Iris pigment epithelial cell (primary cell): Measurements from ENCODE around the gene CSTPP1.
A peak's percentile ranks its signal among the peaks of the same experiment; 100 is the strongest.
"Not testable (repeated sequence)": the region's sequence is repeated elsewhere in the genome, so short reads cannot be mapped to it uniquely, and the experiment has no call there.

Experiments used
- DNase-seq: peaks from one replicate; pipeline ENCODE4 v3.0.0-alpha.2; 2011; ENCODE audit warnings: low read depth

CSTPP1 gene

GRCh38 chr11:47099918-47100315 is 163.4 kb downstream of the CSTPP1 start:
- no peak for DNase-seq

GRCh38 chr11:47101406-47101805 is 164.8 kb downstream of the CSTPP1 start:
- DNase-seq = no peak

- DNase-seq = peak; percentile 27
Observed at GRCh38 chr11:47104261-47104950, 167.8 kb downstream of the CSTPP1 start.

- no peak for DNase-seq
Observed at GRCh38 chr11:47105541-47105940, 169.0 kb downstream of the CSTPP1 start.

GRCh38 chr11:47105974-47106373 is 169.4 kb downstream of the CSTPP1 start:
- DNase-seq = no peak

GRCh38 chr11:47106798-47107411 is 170.3 kb downstream of the CSTPP1 start:
- no peak for DNase-seq

GRCh38 chr11:47107744-47108143 is 171.2 kb downstream of the CSTPP1 start:
- no peak for DNase-seq

- DNase-seq = no peak
Observed at GRCh38 chr11:47108214-47108613, 171.7 kb downstream of the CSTPP1 start.

GRCh38 chr11:47109051-47109726 is 172.6 kb downstream of the CSTPP1 start:
- DNase-seq = no peak

- DNase-seq = no peak
Observed at GRCh38 chr11:47109727-47110246, 173.2 kb downstream of the CSTPP1 start.

GRCh38 chr11:47111318-47111804 is 174.8 kb downstream of the CSTPP1 start:
- no peak for DNase-seq

- DNase-seq = not testable (repeated sequence)
Observed at GRCh38 chr11:47112941-47113340, 176.4 kb downstream of the CSTPP1 start.

GRCh38 chr11:47118958-47119688 is 182.6 kb downstream of the CSTPP1 start:
- not testable (repeated sequence) for DNase-seq

- no peak for DNase-seq
Observed at GRCh38 chr11:47121056-47121455, 184.5 kb downstream of the CSTPP1 start.

- no peak for DNase-seq
Observed at GRCh38 chr11:47121731-47122130, 185.2 kb downstream of the CSTPP1 start.

- no peak for DNase-seq
Observed at GRCh38 chr11:47123094-47123493, 186.5 kb downstream of the CSTPP1 start.

- DNase-seq = no peak
Observed at GRCh38 chr11:47124675-47125074, 188.1 kb downstream of the CSTPP1 start.

GRCh38 chr11:47125083-47125482 is 188.5 kb downstream of the CSTPP1 start:
- no peak for DNase-seq

- no peak for DNase-seq
Observed at GRCh38 chr11:47127213-47127612, 190.7 kb downstream of the CSTPP1 start.

GRCh38 chr11:47130543-47130942 is 194.0 kb downstream of the CSTPP1 start:
- DNase-seq = no peak

GRCh38 chr11:47131136-47131535 is 194.6 kb downstream of the CSTPP1 start:
- DNase-seq = no peak

- no peak for DNase-seq
Observed at GRCh38 chr11:47132490-47132889, 195.9 kb downstream of the CSTPP1 start.
